Fibroblast of the aortic adventitia (primary cell): Measurements from ENCODE around the gene GOLGA8J. TPM values are rescaled to one million over a fixed set of nuclear protein-coding genes. Genes with fewer than 3 reads are reported as not detected.
"Not testable (repeated sequence)": the region's sequence is repeated elsewhere in the genome, so short reads cannot be mapped to it uniquely, and the experiment has no call there.

Experiments
- DNase-seq: peaks from one replicate; pipeline ENCODE4 v3.0.0-alpha.2; 2010; ENCODE audit warnings: low read depth
- H3K4me3 ChIP-seq: 2 replicates; pipeline ENCODE4 v1.5.1; 2011; ENCODE audit warnings: low read depth, mild to moderate bottlenecking, control low read depth, low read length, moderate library complexity
- CTCF ChIP-seq: IDR thresholded peaks from 2 replicates; pipeline ENCODE4 v1.5.1; 2011; ENCODE audit warnings: mild to moderate bottlenecking, low read length, control low read depth, inconsistent platforms; ENCODE audit not compliant: insufficient read depth
- total RNA-seq: library from RNA; depleted of rRNA; stranded (reverse); fragments of >200 nt; gene quantifications from 2 replicates; pipeline ENCODE4 v1.2.3, GENCODE V29; 2012; ENCODE audit warnings: low replicate concordance

GOLGA8J gene
- total RNA-seq: not detected in 2 replicates

DNA sequence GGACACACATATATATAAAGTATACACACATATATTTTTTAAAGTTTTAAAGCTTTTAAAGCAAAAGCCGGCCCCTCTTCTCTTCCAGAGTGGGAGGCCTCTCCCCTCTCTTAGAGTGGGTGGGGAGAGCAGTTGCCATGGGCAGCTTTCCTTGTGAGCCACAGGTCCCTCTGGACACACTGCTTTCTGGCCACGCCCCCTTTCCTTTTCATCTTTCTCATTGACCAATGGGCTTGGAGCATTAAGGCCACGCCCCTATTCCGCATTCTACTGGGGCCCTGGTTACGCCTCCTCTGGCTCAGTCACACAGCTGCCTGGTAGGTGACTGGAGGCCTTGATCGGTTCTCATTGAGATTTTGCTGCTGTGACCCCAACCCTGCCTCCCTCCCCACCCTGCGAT is at the start of gene GOLGA8J:
TSS of gene GOLGA8J (plus strand) at position 301 of the 400 bp plus-strand sequence. CDS start at position 399, 98 bp downstream.
- H3K4me3 ChIP-seq, DNase-seq: not testable (repeated sequence)

DNA sequence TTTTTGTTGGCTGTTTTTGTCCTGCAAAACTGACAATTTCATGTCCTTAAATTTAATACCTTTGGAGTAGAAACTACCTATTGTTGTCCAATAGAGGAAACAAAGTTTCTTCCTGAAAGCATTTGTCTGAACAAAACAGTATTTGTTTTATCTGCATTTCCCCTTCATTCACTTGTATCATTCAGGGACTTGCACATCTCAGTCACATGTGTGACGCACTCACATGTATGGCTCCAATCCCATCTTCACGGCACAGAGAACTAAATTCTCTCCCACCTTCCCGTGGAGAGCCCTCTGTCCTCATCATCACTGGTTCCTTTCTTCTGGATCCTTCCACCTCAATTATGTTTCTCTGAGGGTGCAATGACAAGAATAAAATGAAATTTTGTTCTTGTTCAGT is 49.5 kb upstream of the GOLGA8J start:
- no peak overlapping the region for H3K4me3 ChIP-seq
- no peak for TF ChIP-seq CTCF
- no peak for DNase-seq

- no peak for DNase-seq
- TF ChIP-seq CTCF: no peak
- no peak overlapping the region for H3K4me3 ChIP-seq
Observed at GRCh38 chr15:30033763-30034162, 49.0 kb upstream of the GOLGA8J start.

GRCh38 chr15:30036036-30036703 is 46.6 kb upstream of the GOLGA8J start:
- no peak overlapping the region for H3K4me3 ChIP-seq
- peak; percentile 9 for DNase-seq
- no peak for TF ChIP-seq CTCF

- H3K4me3 ChIP-seq: no peak overlapping the region
- no peak for DNase-seq
- TF ChIP-seq CTCF: no peak
Observed at GRCh38 chr15:30038667-30039523, 43.9 kb upstream of the GOLGA8J start.

DNA sequence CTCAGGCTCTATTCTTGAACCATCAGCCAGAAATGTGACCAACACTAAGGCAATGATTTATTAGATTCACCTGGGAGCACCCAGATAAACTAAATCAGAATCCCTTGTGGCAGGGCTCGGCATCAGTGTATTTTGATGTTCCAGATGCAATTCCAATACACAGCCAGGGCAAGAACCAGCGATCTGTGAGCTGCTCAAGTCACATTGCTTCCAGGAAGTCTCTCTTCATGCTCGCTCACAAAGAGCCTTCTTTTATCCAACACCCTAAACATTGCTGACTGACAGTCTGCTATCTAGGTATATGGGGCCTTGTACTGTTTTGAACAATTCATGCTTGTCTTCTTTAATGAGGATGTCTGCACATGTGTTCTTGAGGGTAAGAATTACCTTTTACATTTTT is 40.9 kb upstream of the GOLGA8J start:
- no peak for TF ChIP-seq CTCF
- DNase-seq: no peak

DNA sequence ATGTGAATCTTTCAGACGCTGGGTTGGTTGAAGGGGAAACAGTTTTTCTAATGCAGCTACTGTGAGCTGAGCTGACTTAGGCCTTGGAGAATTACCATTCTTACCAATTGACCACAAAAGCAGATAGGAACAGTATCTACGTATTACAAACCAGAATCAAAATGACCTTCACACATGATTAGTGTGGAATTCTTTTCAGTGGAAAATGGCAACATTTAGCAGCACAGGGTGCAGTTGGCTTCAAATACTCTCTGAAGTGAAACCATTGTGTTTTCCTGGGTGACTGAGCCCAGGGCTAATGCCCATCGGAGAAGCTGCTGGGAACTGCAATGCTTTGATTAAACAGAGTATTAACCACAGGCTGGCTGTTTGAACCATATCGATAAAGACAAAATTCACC is 40.2 kb upstream of the GOLGA8J start:
- H3K4me3 ChIP-seq: no peak overlapping the region

More for the DNA sequence above, 40.9 kb upstream of the GOLGA8J start:
- H3K4me3 ChIP-seq: no peak overlapping the region

More for the DNA sequence above, 40.2 kb upstream of the GOLGA8J start:
- peak; percentile 53 for DNase-seq
- TF ChIP-seq CTCF: no peak
